Testis (tissue), 3 donors: ENCODE data around the gene SPTA1. TPM values are rescaled to one million over a fixed set of nuclear protein-coding genes. Genes with fewer than 3 reads are reported as not detected.

Source experiments
- DNase-seq: peaks from one replicate; pipeline ENCODE4 v3.0.0-alpha.2; 2019
- H3K27ac ChIP-seq, 2 donors: fragments of 200-600 bp; sonication (generic); one replicate each; pipeline ENCODE4 v1.5.1; 2019
- H3K27me3 ChIP-seq: fragments of 200-600 bp; sonication (generic); one replicate; pipeline ENCODE4 v1.5.1; 2019
- H3K36me3 ChIP-seq: fragments of 200-600 bp; sonication (generic); one replicate; pipeline ENCODE4 v1.5.1; 2017; ENCODE audit warnings: low read depth; ENCODE audit errors: missing control alignments
- H3K4me1 ChIP-seq: fragments of 200-600 bp; sonication (generic); one replicate; pipeline ENCODE4 v1.5.1; 2019
- H3K4me3 ChIP-seq, 2 donors: fragments of 200-600 bp; sonication (generic); one replicate each; pipeline ENCODE4 v1.5.1; 2017 to 2019
- H3K9me3 ChIP-seq: fragments of 200-600 bp; sonication (generic); one replicate; pipeline ENCODE4 v1.5.1; 2017
- CTCF ChIP-seq, 3 experiments: fragments of 450-650 bp in 2 of 3; fragments of 200-600 bp in 1 of 3; sonication (generic) in 1 of 3; IDR thresholded peaks; one replicate each; pipeline ENCODE4 v1.5.1; 2016 to 2019; ENCODE audit warnings: antibody characterized with exemption in 3 of 3, mild to moderate bottlenecking in 2 of 3, moderate library complexity in 1 of 3
- POLR2A ChIP-seq: fragments of 450-650 bp; IDR thresholded peaks from one replicate; pipeline ENCODE4 v1.6.1; 2017; ENCODE audit warnings: antibody characterized with exemption, mild to moderate bottlenecking, moderate library complexity
- WGBS, 2 donors: methylation state at CpG; one replicate each; pipeline ENCODE4 v1.1.5; 2018; 5-methylcytosine and 5-hydroxymethylcytosine counted together
- intact Hi-C: fragments of 100-400 bp; cut with DNase I; formaldehyde crosslinking; loops from one replicate; pipeline ENCODE4 v1.15.1; 2023; ENCODE audit warnings: low total_unique reads
- polyA plus RNA-seq: library from polyadenylated mRNA; stranded (reverse); fragments of 350-450 nt; fragmentation: Illumina TruSeq; extraction: RNeasy Lipid Tissue Mini Kit (QIAGEN cat#74804); gene quantifications from one replicate; pipeline ENCODE4 v1.2.3, GENCODE V29; 2014; ENCODE audit warnings: low read depth, low replicate concordance; ENCODE audit not compliant: insufficient read depth
- total RNA-seq, 2 donors: library from RNA; depleted of rRNA; stranded (reverse); fragments of >200 nt; gene quantifications; one replicate each; pipeline ENCODE4 v1.2.3, GENCODE V29; 2016

The SPTA1 gene
- total and polyA plus RNA-seq, 3 donors from 2014 or later: 3.4 to 6.8 (median 4.2) TPM

GRCh38 chr1:158644449-158644848 is 42.1 kb downstream of the SPTA1 start:
- no peak for TF ChIP-seq POLR2A
- Histone ChIP-seq H3K9me3 (no peaks in the 10 kb centered on the region), H3K36me3 (no peaks in the 10 kb centered on the region), H3K4me1 (peaks cover 11% of the 10 kb centered on the region), H3K27ac (no peak overlapping the region), H3K4me3 (no peak overlapping the region), H3K27me3 (no peaks in the 10 kb centered on the region)
- 56 to 76% methylated on average over 2 of the region's 2 CpGs for WGBS, 2 donors
- intact Hi-C loops: no loop called here
- DNase-seq: no peak

GRCh38 chr1:158638904-158639303 is 47.6 kb downstream of the SPTA1 start:
- no peak for DNase-seq
- Histone ChIP-seq H3K36me3 (no peaks in the 10 kb centered on the region), H3K27me3 (no peaks in the 10 kb centered on the region), H3K9me3 (no peaks in the 10 kb centered on the region), H3K4me1 (no peaks in the 10 kb centered on the region), H3K4me3 (no peak overlapping the region), H3K27ac (no peak overlapping the region)
- intact Hi-C loops: no loop called here
- no peak for TF ChIP-seq CTCF (IDR thresholded peaks at IDR 0.05)
- TF ChIP-seq POLR2A: no peak

GRCh38 chr1:158638146-158638545 is 48.4 kb downstream of the SPTA1 start:
- TF ChIP-seq POLR2A (no peak), CTCF (IDR thresholded peaks at IDR 0.05) (no peak)
- no peak for DNase-seq
- H3K9me3 ChIP-seq: no peaks in the 10 kb centered on the region
- H3K27me3 ChIP-seq: no peaks in the 10 kb centered on the region
- H3K27ac ChIP-seq: no peak overlapping the region
- H3K36me3 ChIP-seq: no peaks in the 10 kb centered on the region
- H3K4me1 ChIP-seq: no peaks in the 10 kb centered on the region
- 78 to 87% methylated on average over 4 of the region's 4 CpGs for WGBS, 2 donors
- intact Hi-C loops: no loop called here
- H3K4me3 ChIP-seq: no peak overlapping the region

- H3K4me3 ChIP-seq: no peak overlapping the region
- TF ChIP-seq POLR2A: no peak
- no peak for TF ChIP-seq CTCF (IDR thresholded peaks at IDR 0.05)
- no peak for DNase-seq
- no peaks in the 10 kb centered on the region for H3K27me3 ChIP-seq
- WGBS, 2 donors: 91 to 97% methylated on average over 3 of the region's 3 CpGs
- H3K36me3 ChIP-seq: no peaks in the 10 kb centered on the region
- intact Hi-C loops: no loop called here
- H3K27ac ChIP-seq: no peak overlapping the region
- H3K9me3 ChIP-seq: no peaks in the 10 kb centered on the region
- H3K4me1 ChIP-seq: no peaks in the 10 kb centered on the region
Measured at GRCh38 chr1:158613764-158614163, 72.8 kb downstream of the SPTA1 start.

- WGBS, 2 donors: 68 to 77% methylated on average over 3 of the region's 3 CpGs
- DNase-seq: no peak
- no peak for TF ChIP-seq CTCF (IDR thresholded peaks at IDR 0.05)
- no peak for TF ChIP-seq POLR2A
- Histone ChIP-seq H3K36me3 (no peaks in the 10 kb centered on the region), H3K4me3 (no peak overlapping the region), H3K9me3 (no peaks in the 10 kb centered on the region), H3K4me1 (no peaks in the 10 kb centered on the region), H3K27me3 (no peaks in the 10 kb centered on the region), H3K27ac (no peak overlapping the region)
- intact Hi-C loops: no loop called here
Measured at GRCh38 chr1:158611916-158612315, 74.6 kb downstream of the SPTA1 start.
